HK-2 (cell line): Measurements from ENCODE around the gene LRIG2.

ENCODE experiments used
- DNase-seq: peaks from one replicate; pipeline ENCODE4 v3.0.0-alpha.2; 2018; ENCODE audit not compliant: unreplicated experiment

LRIG2 gene

DNA sequence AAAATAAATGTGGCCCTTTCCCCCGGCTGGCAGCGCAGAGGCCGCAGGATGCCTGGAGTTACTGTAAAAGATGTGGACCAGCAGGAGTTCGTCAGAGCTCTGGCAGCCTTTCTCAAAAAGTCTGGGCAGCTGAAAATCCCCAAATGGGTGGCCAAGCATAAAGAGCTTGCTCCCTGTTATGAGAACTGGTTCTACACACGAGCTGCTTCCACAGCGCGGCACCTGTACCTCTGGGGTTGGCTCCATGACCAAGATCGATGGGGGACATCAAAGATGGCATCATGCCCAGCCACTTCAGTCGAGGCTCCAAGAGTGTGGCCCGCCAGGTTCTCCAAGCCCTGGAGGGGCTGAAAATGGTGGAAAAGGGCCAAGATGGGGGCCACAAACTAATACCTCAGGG lies 95.9 kb downstream of the LRIG2 start:
- no peak for DNase-seq

- no peak for DNase-seq
Measured at GRCh38 chr1:113169591-113169990, 96.6 kb downstream of the LRIG2 start.

- no peak for DNase-seq
Measured at GRCh38 chr1:113170519-113170918, 97.5 kb downstream of the LRIG2 start.

- DNase-seq, result no peak
Measured at GRCh38 chr1:113178106-113178505, 105.1 kb downstream of the LRIG2 start.

- no peak for DNase-seq
Measured at GRCh38 chr1:113178522-113178921, 105.5 kb downstream of the LRIG2 start.
